GM06990 (cell line): ENCODE data around the gene EML5.

ENCODE experiments used
- DNase-seq: peaks from one replicate; pipeline ENCODE4 v3.0.0-alpha.2; 2011; ENCODE audit not compliant: insufficient read length; ENCODE audit errors: extremely low read depth
- H3K27me3 ChIP-seq: replicated peaks from 2 replicates; pipeline ENCODE4 v1.6.0; 2011; ENCODE audit warnings: low read length; ENCODE audit not compliant: control insufficient read depth, insufficient read depth
- H3K36me3 ChIP-seq: 2 replicates; pipeline ENCODE4 v1.5.1; 2011; ENCODE audit warnings: low read length; ENCODE audit not compliant: control insufficient read depth, insufficient read depth
- H3K4me3 ChIP-seq: replicated peaks from 2 replicates; pipeline ENCODE4 v1.5.1; 2011; ENCODE audit warnings: low read depth, mild to moderate bottlenecking, control low read depth, low read length
- CTCF ChIP-seq: IDR thresholded peaks from 2 replicates; pipeline ENCODE4 v1.5.1; 2011; ENCODE audit warnings: low read length, control low read depth, mild to moderate bottlenecking, inconsistent platforms; ENCODE audit not compliant: insufficient read depth, poor library complexity, severe bottlenecking

EML5 gene

GRCh38 chr14:88695870-88696269 lies 96.9 kb downstream of the EML5 start:
- Histone ChIP-seq H3K36me3 (no peaks in the 10 kb centered on the region), H3K4me3 (no peak overlapping the region), H3K27me3 (no peaks in the 10 kb centered on the region)
- no peak for DNase-seq
- no peak for TF ChIP-seq CTCF

DNA sequence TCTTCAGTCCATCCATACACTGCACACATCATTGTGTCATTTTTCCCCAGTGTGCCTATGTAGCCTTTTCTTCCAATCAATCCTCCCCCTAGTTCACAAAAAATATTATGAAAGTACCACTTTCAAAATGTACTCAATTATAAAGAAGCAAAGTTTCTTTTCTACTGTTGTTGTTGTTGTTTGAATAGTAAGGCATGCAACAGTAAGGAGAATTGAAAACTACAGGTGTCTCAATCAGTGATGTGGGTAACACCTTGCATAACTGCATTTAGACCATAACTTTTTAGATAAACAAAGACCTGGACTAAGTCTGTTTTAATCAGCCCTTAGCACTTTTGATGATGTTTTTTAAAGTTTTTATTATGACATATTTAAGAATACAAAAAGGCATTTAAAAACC lies 104.4 kb downstream of the EML5 start:
- Histone ChIP-seq H3K4me3 (no peak overlapping the region), H3K36me3 (no peaks in the 10 kb centered on the region), H3K27me3 (no peaks in the 10 kb centered on the region)
- no peak for TF ChIP-seq CTCF
- no peak for DNase-seq

DNA sequence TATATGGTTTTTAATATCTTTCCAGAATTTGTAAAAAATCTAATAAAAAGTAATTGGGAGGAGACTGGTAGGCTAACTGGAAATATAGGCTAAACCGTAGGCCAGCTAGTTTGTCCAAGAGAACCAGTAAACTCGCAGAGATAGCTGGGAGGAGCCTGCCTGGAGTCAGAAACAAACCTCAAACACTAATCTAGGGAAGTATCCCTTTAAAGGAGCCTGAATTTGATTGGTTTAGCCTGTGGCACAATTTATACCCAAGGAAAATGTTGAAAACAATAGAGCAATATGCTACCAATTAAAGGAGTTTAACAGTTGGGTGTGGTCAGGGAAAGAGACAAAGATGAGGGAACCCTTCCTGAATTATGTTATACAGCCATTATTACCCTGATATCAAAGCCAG lies 109.6 kb downstream of the EML5 start:
- no peak overlapping the region for H3K4me3 ChIP-seq
- no peak for TF ChIP-seq CTCF

GRCh38 chr14:88682495-88683114 lies 110.1 kb downstream of the EML5 start:
- no peak for DNase-seq
- H3K27me3 ChIP-seq = no peaks in the 10 kb centered on the region
- no peaks in the 10 kb centered on the region for H3K36me3 ChIP-seq
- TF ChIP-seq CTCF = no peak
- no peak overlapping the region for H3K4me3 ChIP-seq

More for the DNA sequence above, 109.6 kb downstream of the EML5 start:
- H3K36me3 ChIP-seq = no peaks in the 10 kb centered on the region
- no peak for DNase-seq
- no peaks in the 10 kb centered on the region for H3K27me3 ChIP-seq

GRCh38 chr14:88681755-88682494 lies 110.8 kb downstream of the EML5 start:
- Histone ChIP-seq H3K27me3 (no peaks in the 10 kb centered on the region), H3K36me3 (no peaks in the 10 kb centered on the region)

More at GRCh38 chr14:88681755-88682494, 110.8 kb downstream of the EML5 start:
- H3K4me3 ChIP-seq = no peak overlapping the region
- no peak for TF ChIP-seq CTCF
- DNase-seq = no peak
